Ishikawa (cell line): ENCODE results near the gene CHST11.

Source experiments
- EP300 ChIP-seq: IDR thresholded peaks from 2 replicates; pipeline ENCODE4 v1.6.1; 2012; ENCODE audit warnings: borderline replicate concordance
- TAF1 ChIP-seq: IDR thresholded peaks from 2 replicates; pipeline ENCODE4 v1.6.1; 2012; ENCODE audit warnings: low read depth, mild to moderate bottlenecking
- TCF12 ChIP-seq: IDR thresholded peaks from 2 replicates; pipeline ENCODE4 v1.6.1; 2012; ENCODE audit warnings: low read depth
- YY1 ChIP-seq: IDR thresholded peaks from 2 replicates; pipeline ENCODE4 v1.6.1; 2012; ENCODE audit warnings: low read depth
- TF ChIP-seq, protein P1 (sequence below): IDR thresholded peaks from 2 replicates; pipeline ENCODE4 v1.6.1; 2012
- TF ChIP-seq, protein P2 (sequence below): IDR thresholded peaks from 2 replicates; pipeline ENCODE4 v1.6.1; 2012

DNA sequence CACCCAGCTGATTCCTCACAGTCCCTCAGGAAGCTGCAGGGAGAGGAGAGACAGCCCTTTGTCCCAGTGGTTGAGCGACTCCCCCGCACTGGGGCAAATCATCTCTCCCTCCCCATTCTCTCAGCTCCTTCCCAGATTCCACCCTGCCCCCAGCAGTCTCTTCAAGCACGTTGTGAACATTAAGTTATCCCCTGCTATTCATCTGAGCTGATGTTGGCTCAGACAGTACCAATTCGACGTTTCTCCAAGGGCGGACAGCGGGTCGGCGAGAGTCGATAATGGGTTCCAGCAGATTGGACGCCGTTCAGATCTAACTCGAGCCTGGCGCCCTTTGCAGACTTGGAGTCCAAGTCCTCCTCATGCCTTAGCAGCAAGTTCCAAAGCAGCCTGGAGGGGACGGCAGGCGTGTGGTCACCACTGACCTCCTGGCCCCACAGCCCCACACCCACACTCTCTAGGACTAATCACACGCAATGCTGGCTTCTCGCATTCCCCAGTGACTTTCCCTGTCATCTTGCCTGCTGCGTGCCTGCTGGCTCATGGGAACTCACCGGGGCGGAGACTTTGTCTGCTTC, 245.9 kb downstream of the CHST11 start:
- no peak for TF ChIP-seq YY1
- TF ChIP-seq, protein P1, sequence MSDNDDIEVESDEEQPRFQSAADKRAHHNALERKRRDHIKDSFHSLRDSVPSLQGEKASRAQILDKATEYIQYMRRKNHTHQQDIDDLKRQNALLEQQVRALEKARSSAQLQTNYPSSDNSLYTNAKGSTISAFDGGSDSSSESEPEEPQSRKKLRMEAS, result no peak
- TF ChIP-seq TCF12, result no peak
- TF ChIP-seq EP300, result no peak
- no peak for TF ChIP-seq TAF1
- TF ChIP-seq, protein P2, sequence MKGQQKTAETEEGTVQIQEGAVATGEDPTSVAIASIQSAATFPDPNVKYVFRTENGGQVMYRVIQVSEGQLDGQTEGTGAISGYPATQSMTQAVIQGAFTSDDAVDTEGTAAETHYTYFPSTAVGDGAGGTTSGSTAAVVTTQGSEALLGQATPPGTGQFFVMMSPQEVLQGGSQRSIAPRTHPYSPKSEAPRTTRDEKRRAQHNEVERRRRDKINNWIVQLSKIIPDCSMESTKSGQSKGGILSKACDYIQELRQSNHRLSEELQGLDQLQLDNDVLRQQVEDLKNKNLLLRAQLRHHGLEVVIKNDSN, result no peak
